HCT116 (cell line): ENCODE data around the gene PRXL2A. TPM values are rescaled to one million over a fixed set of nuclear protein-coding genes. Genes with fewer than 3 reads are reported as not detected.

ENCODE experiments used
- ATAC-seq: fragments of 200-7000 bp; cut with Tn5 transposase; 2 replicates; pipeline ENCODE4 v1.9.1; 2020; ENCODE audit warnings: mild to moderate bottlenecking, moderate library complexity
- BruUV-seq: library from RNA; stranded (reverse); fragments of 400-500 nt; replicated peaks from 2 replicates; lab custom pipeline; 2021; lab: Mats Ljungman, UMichigan
- CTCF ChIA-PET: fragments of 300-600 bp; sonication (Branson Sonifier 250); formaldehyde crosslinking; loops from one replicate; lab custom pipeline; 2021; ENCODE audit warnings: antibody characterized with exemption; lab: Charles Lee
- POLR2A ChIA-PET: fragments of 300-600, 350-600 bp; sonication (Branson Sonifier 250); formaldehyde crosslinking; loops from one replicate; lab custom pipeline; 2021; ENCODE audit warnings: antibody characterized with exemption; lab: Charles Lee
- RAD21 ChIA-PET, 2 experiments: fragments of 300-600 bp; sonication (Branson Sonifier 250); formaldehyde crosslinking; loops; one replicate each; lab custom pipeline; 2023; ENCODE audit warnings: low total read pairs in 2 of 2; ENCODE audit not compliant: uncharacterized antibody in 2 of 2, unreplicated experiment in 2 of 2, low non-redundant PET in 1 of 2; lab: Charles Lee
- DNase-seq: peaks from one replicate; pipeline ENCODE4 v3.0.0-alpha.2; 2010; ENCODE audit warnings: low read depth, low spot score
- H2AFZ ChIP-seq: fragments of 200-600 bp; shearing (Covaris generic), sonication (generic); 2 replicates; pipeline ENCODE4 v1.6.1; 2017; ENCODE audit warnings: low read depth, mixed run types, mixed read lengths, antibody characterized with exemption, low read length; ENCODE audit not compliant: poor library complexity, severe bottlenecking
- H3K27ac ChIP-seq: 2 replicates; pipeline ENCODE4 v1.5.1; 2012; ENCODE audit warnings: low read depth, low read length
- H3K27me3 ChIP-seq: fragments of 200-600 bp; sonication (generic); 2 replicates; pipeline ENCODE4 v1.6.1; 2016; ENCODE audit warnings: mixed run types, low read length, mixed read lengths; ENCODE audit not compliant: insufficient read depth
- H3K36me3 ChIP-seq, 2 experiments: fragments of 200-500 bp in 1 of 2; fragments of 200-600 bp in 1 of 2; sonication (Bioruptor generic) in 1 of 2; sonication (generic) in 1 of 2; 2 replicates each; pipeline versions ENCODE4 v1.5.1 to v1.6.1; 2014 to 2016; ENCODE audit warnings: low read length in 2 of 2, inconsistent platforms in 1 of 2, mixed read lengths in 1 of 2, mixed run types in 1 of 2; ENCODE audit not compliant: insufficient read depth in 2 of 2, control insufficient read depth in 1 of 2
- H3K4me1 ChIP-seq, 2 experiments: fragments of 200-600 bp in 1 of 2; sonication (generic) in 1 of 2; 2 replicates each; pipeline versions ENCODE4 v1.5.1 to v1.6.1; 2012 to 2017; ENCODE audit warnings: low read length in 2 of 2, inconsistent platforms in 1 of 2, mild to moderate bottlenecking in 1 of 2, mixed read lengths in 1 of 2, mixed run types in 1 of 2, moderate library complexity in 1 of 2; ENCODE audit not compliant: insufficient read depth in 2 of 2, control insufficient read depth in 1 of 2
- H3K4me2 ChIP-seq: fragments of 200-600 bp; sonication (generic); 2 replicates; pipeline ENCODE4 v1.6.1; 2017; ENCODE audit warnings: mixed run types, low read length, mixed read lengths
- H3K4me3 ChIP-seq, 2 experiments: fragments of 200-600 bp in 1 of 2; sonication (generic) in 1 of 2; replicated peaks in 1 of 2; 2 replicates each; pipeline ENCODE4 v1.5.1; 2011 to 2016; ENCODE audit warnings: low read length in 2 of 2, control low read depth in 1 of 2, low read depth in 1 of 2, mild to moderate bottlenecking in 1 of 2, mixed read lengths in 1 of 2, mixed run types in 1 of 2
- H3K79me2 ChIP-seq: fragments of 200-600 bp; sonication (generic); 2 replicates; pipeline ENCODE4 v1.6.1; 2017; ENCODE audit warnings: mild to moderate bottlenecking, mixed run types, low read length, moderate library complexity, mixed read lengths; ENCODE audit not compliant: insufficient read depth
- H3K9ac ChIP-seq: fragments of 200-600 bp; sonication (generic); 2 replicates; pipeline ENCODE4 v1.6.1; 2016; ENCODE audit warnings: low read length, mixed read lengths
- H3K9me2 ChIP-seq: fragments of 200-600 bp; sonication (generic), shearing (Covaris generic); 2 replicates; pipeline ENCODE4 v1.6.1; 2017; ENCODE audit warnings: mixed run types, mild to moderate bottlenecking, moderate library complexity; ENCODE audit not compliant: insufficient read depth
- H3K9me3 ChIP-seq, 2 experiments: fragments of 200-500 bp in 1 of 2; fragments of 200-600 bp in 1 of 2; sonication (Bioruptor generic) in 1 of 2; sonication (generic) in 1 of 2; 2 replicates each; pipeline ENCODE4 v1.6.1; 2014 to 2017; ENCODE audit warnings: low read length in 2 of 2, mixed read lengths in 2 of 2, inconsistent platforms in 1 of 2, low read depth in 1 of 2, mild to moderate bottlenecking in 1 of 2, mixed run types in 1 of 2, moderate library complexity in 1 of 2; ENCODE audit not compliant: control insufficient read depth in 1 of 2, insufficient read depth in 1 of 2
- H4K20me1 ChIP-seq: fragments of 200-600 bp; sonication (generic), shearing (Covaris generic); 2 replicates; pipeline ENCODE4 v1.6.1; 2017; ENCODE audit warnings: mixed run types, mild to moderate bottlenecking, moderate library complexity; ENCODE audit not compliant: insufficient read depth
- ATF3 ChIP-seq: IDR thresholded peaks from 2 replicates; pipeline ENCODE4 v1.6.1; 2012
- CEBPB ChIP-seq: IDR thresholded peaks from 2 replicates; pipeline ENCODE4 v1.6.1; 2012; ENCODE audit warnings: low read depth
- ELF1 ChIP-seq: IDR thresholded peaks from 2 replicates; pipeline ENCODE4 v1.6.1; 2012; ENCODE audit warnings: low read depth, borderline replicate concordance
- EZH2 ChIP-seq: fragments of 200-600 bp; sonication (generic); IDR thresholded peaks from 2 replicates; pipeline ENCODE4 v1.6.1; 2017; ENCODE audit warnings: antibody characterized with exemption, mixed run types
- FOSL1 ChIP-seq: IDR thresholded peaks from 2 replicates; pipeline ENCODE4 v1.6.1; 2012; ENCODE audit warnings: low read depth
- JUND ChIP-seq: IDR thresholded peaks from 2 replicates; pipeline ENCODE4 v1.6.1; 2012
- POLR2AphosphoS5 ChIP-seq: IDR thresholded peaks from 2 replicates; pipeline ENCODE4 v1.6.1; 2011; ENCODE audit warnings: mild to moderate bottlenecking, low read depth, low read length, moderate library complexity
- RAD21 ChIP-seq: IDR thresholded peaks from 2 replicates; pipeline ENCODE4 v1.6.1; 2012; ENCODE audit warnings: low read depth, mild to moderate bottlenecking
- SP1 ChIP-seq: IDR thresholded peaks from 2 replicates; pipeline ENCODE4 v1.6.1; 2012; ENCODE audit warnings: low read depth
- SRF ChIP-seq: IDR thresholded peaks from 2 replicates; pipeline ENCODE4 v1.6.1; 2012; ENCODE audit warnings: low read depth
- YY1 ChIP-seq: IDR thresholded peaks from 2 replicates; pipeline ENCODE4 v1.6.1; 2011; ENCODE audit warnings: low read length, low read depth, moderate library complexity, mild to moderate bottlenecking; ENCODE audit not compliant: insufficient replicate concordance; ENCODE audit errors: extremely low read depth
- ZFX ChIP-seq: fragments of 450-650 bp; IDR thresholded peaks from 2 replicates; pipeline ENCODE4 v1.6.1; 2017
- ZNF274 ChIP-seq: fragments of 200-500 bp; sonication (Bioruptor generic); IDR thresholded peaks from 2 replicates; pipeline ENCODE4 v1.6.1; 2014; ENCODE audit warnings: mild to moderate bottlenecking, low read depth, low read length, inconsistent platforms
- intact Hi-C: fragments of 100-400 bp; cut with micrococcal nuclease; formaldehyde crosslinking; loops from 2 replicates; pipeline ENCODE4 v1.10.0; 2022
- total RNA-seq: library from RNA; stranded (reverse); gene quantifications from one replicate; pipeline ENCODE4 v1.2.1, GENCODE V29; 2021; ENCODE audit not compliant: unreplicated experiment

PRXL2A gene
- total RNA-seq, 1 experiment from 2014 or later: 4.9 TPM

GRCh38 chr10:80397014-80397413, 11.3 kb upstream of the PRXL2A start:
- Histone ChIP-seq H3K36me3 (no peaks in the 10 kb centered on the region), H4K20me1 (no peaks in the 10 kb centered on the region), H3K79me2 (no peaks in the 10 kb centered on the region), H3K27ac (no peak overlapping the region), H3K4me3 (no peak overlapping the region), H3K9me3 (no peaks in the 10 kb centered on the region), H3K4me1 (no peaks in the 10 kb centered on the region), H2AFZ (no peak overlapping the region), H3K9ac (no peak overlapping the region), H3K27me3 (no peaks in the 10 kb centered on the region), H3K4me2 (no peak overlapping the region), H3K9me2 (no peaks in the 10 kb centered on the region)
- ChIA-PET CTCF (interaction anchor here (0.7 kb wide), 1 partner anchor 26 kb away, joined by 5 read pairs; no protein-coding TSS in a partner anchor), RAD21 (no interaction called here), POLR2A (no interaction called here)
- ATAC-seq (no peak), DNase-seq (no peak)
- TF ChIP-seq POLR2AphosphoS5 (no peak), RAD21 (no peak), ELF1 (no peak), ZNF274 (no peak), SP1 (no peak)
- intact Hi-C loops: no loop called here
- BruUV-seq: no TSS peak

DNA sequence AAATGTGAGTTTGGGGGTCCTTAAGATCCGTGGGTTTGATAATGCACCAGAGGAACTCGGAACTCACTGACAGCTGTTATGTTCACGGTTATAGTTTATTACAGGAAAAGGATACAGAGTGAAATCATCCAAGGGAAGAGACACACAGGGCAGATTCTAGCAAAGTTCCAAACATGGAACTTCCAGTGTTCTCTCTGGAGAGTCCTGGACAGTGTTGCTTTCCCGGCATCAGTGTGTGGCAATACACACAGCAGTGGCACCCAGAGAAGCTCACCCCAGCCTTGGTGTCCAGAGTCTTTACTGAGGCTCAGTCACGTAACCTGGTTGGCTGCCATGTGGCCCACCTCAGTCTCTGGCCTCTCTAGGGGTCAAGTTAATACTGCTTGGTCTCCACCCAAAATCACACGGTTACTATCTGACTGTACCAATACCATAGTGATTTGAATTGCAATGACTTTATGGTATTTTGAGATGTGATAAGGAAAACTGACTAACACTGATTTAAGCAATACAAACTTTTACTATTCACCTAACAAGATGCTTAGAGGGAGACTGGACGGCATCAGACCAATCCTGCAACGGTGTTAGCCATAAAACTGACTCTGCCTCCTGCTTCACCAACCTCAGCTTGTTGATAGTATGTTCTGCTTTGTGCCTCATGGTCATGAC, 8.1 kb upstream of the PRXL2A start:
- Histone ChIP-seq H3K9ac (no peak overlapping the region), H3K27me3 (no peaks in the 10 kb centered on the region), H3K4me3 (no peak overlapping the region), H3K4me2 (no peak overlapping the region), H2AFZ (no peak overlapping the region), H3K4me1 (no peaks in the 10 kb centered on the region), H3K9me3 (no peaks in the 10 kb centered on the region), H3K9me2 (no peaks in the 10 kb centered on the region), H3K27ac (no peak overlapping the region), H3K79me2 (no peaks in the 10 kb centered on the region), H4K20me1 (no peaks in the 10 kb centered on the region), H3K36me3 (no peaks in the 10 kb centered on the region)
- ChIA-PET CTCF (no interaction called here), POLR2A (no interaction called here), RAD21 (no interaction called here)
- DNase-seq (no peak), ATAC-seq (no peak)
- BruUV-seq: no TSS peak
- intact Hi-C loops: no loop called here
- no peak for TF ChIP-seq YY1
- no peak for TF ChIP-seq SP1
- no peak for TF ChIP-seq SRF
- no peak for TF ChIP-seq EZH2
- TF ChIP-seq ATF3: no peak
- TF ChIP-seq JUND: no peak
- no peak for TF ChIP-seq CEBPB
- no peak for TF ChIP-seq RAD21
- no peak for TF ChIP-seq POLR2AphosphoS5
- TF ChIP-seq ELF1: no peak
- no peak for TF ChIP-seq ZFX
- no peak for TF ChIP-seq FOSL1
- TF ChIP-seq, all 23 proteins: peak for 0
